ENCODE results near the gene TTC7B.

DNA sequence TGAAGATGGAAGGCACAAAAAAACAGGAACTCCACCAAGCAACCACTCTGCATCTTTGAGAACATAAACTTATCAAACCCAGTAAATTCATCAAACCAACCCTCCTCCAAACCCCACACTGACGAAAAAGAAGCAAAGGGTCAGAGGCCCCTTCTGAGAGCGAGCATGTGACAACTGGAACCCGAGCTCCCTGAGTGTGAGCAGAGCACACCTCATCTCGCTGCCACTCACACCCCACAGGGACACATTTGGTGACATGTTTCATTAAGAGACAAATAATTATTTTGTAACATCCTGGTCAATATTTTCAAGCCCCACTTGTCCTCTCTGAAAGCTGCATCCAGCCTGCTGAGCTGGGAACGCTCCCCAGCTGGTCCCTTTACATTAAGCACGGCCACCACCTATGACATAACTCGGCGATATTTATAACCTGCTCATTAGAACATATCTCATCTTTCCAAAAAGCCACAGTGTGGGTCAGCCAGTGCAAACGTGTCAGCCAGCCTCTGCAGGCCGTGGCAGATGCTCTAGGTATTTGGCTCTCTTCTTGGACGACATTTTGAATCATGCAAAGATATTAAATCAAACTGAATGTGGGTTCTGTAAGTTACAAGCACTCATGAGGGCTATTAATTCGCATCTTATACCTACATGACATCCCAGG lies 120.1 kb downstream of the TTC7B start:
- TF ChIP-seq, protein P1, sequence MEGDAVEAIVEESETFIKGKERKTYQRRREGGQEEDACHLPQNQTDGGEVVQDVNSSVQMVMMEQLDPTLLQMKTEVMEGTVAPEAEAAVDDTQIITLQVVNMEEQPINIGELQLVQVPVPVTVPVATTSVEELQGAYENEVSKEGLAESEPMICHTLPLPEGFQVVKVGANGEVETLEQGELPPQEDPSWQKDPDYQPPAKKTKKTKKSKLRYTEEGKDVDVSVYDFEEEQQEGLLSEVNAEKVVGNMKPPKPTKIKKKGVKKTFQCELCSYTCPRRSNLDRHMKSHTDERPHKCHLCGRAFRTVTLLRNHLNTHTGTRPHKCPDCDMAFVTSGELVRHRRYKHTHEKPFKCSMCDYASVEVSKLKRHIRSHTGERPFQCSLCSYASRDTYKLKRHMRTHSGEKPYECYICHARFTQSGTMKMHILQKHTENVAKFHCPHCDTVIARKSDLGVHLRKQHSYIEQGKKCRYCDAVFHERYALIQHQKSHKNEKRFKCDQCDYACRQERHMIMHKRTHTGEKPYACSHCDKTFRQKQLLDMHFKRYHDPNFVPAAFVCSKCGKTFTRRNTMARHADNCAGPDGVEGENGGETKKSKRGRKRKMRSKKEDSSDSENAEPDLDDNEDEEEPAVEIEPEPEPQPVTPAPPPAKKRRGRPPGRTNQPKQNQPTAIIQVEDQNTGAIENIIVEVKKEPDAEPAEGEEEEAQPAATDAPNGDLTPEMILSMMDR (IDR thresholded peaks at IDR 0.05; ENCODE audit: extremely low read depth in 1 of 2, insufficient read depth in 1 of 2, low read depth in 1 of 2, low read length in 2 of 2): no peak
- no peak for TF ChIP-seq POLR2A (IDR thresholded peaks at IDR 0.05; ENCODE audit: low read depth, low read length)

Measured in endothelial cell of umbilical vein (primary cell).